GM10248 (cell line): Measurements from ENCODE around the gene SRRD.
A peak's percentile ranks its signal among the peaks of the same experiment; 100 is the strongest.
"Not testable (repeated sequence)": the region's sequence is repeated elsewhere in the genome, so short reads cannot be mapped to it uniquely, and the experiment has no call there.

Experiments
- CTCF ChIA-PET: fragments of 300-600 bp; sonication (Branson Sonifier 250); formaldehyde crosslinking; extraction: SDS; loops from one replicate; lab custom pipeline; 2021; ENCODE audit warnings: antibody characterized with exemption; lab: Yijun Ruan, JAX
- POLR2A ChIA-PET: fragments of 350-650 bp; sonication (Branson Sonifier 250); formaldehyde crosslinking; extraction: SDS; loops from one replicate; lab custom pipeline; 2020; ENCODE audit warnings: antibody characterized with exemption; lab: Yijun Ruan, JAX
- DNase-seq: peaks from one replicate; pipeline ENCODE4 v3.0.0; 2012; ENCODE audit errors: extremely low spot score
- TF ChIP-seq, protein P1 (sequence below): IDR thresholded peaks from 2 replicates; pipeline ENCODE4 v1.5.1; 2012; ENCODE audit warnings: mild to moderate bottlenecking, low read depth; ENCODE audit errors: extremely low read depth, missing control alignments, control extremely low read depth

The SRRD gene, protein sequence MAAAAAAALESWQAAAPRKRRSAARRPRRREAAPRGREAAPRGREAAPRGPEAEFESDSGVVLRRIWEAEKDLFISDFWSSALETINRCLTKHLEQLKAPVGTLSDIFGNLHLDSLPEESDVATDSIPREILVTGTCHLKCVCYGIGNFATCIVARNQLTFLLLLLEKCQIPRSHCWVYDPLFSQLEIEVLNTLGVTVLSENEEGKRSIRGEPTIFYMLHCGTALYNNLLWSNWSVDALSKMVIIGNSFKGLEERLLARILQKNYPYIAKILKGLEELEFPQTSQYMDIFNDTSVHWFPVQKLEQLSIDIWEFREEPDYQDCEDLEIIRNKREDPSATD

DNA sequence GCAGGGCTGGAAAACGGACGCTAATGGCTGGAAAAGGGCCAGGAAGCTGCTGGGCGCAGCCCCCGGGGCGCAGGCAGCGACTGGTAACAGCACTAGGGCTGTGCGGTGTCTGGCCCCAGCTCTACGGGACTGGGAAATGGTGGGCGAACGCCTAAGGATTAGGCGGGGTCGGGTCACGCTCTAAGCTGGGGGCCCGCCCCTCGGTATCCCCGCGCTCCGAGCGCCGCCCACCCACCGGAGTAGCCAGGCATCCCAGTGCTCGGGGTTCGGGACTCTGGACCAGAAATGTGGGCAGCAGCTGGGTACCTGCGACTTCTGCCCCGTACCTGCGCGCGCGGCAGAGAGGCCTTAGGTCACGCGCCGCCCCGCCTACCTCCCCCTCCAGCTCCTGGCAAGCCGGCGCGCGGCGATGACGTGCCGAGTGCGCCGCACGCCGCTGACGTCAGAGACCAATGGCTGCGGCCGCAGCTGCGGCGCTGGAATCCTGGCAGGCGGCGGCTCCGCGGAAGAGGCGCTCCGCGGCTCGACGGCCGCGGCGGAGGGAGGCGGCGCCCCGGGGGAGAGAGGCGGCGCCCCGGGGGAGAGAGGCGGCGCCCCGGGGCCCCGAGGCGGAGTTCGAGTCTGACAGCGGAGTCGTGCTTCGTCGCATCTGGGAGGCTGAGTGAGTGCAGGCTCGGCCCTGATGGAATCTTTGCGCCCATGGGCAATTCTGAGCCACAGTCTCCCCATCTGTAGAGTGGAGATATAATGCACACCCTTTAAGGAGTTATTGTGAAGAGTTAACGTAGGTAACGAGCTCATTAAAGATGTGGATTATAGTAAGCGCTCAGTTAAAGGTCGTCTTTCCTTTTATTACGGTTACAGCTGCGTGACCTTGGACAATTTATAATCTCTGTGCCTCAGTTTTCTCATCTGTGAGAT is at the start of gene SRRD, which contains the start of gene HPS4:
Gene SRRD (plus strand): TSS at position 439 of the 921 bp plus-strand sequence. CDS start 14 bp downstream, at position 453.
Gene HPS4 (minus strand): TSS at position 345 of the 921 bp plus-strand sequence. CDS start 2,021 bp downstream, outside the sequence.
- TF ChIP-seq, protein P1, sequence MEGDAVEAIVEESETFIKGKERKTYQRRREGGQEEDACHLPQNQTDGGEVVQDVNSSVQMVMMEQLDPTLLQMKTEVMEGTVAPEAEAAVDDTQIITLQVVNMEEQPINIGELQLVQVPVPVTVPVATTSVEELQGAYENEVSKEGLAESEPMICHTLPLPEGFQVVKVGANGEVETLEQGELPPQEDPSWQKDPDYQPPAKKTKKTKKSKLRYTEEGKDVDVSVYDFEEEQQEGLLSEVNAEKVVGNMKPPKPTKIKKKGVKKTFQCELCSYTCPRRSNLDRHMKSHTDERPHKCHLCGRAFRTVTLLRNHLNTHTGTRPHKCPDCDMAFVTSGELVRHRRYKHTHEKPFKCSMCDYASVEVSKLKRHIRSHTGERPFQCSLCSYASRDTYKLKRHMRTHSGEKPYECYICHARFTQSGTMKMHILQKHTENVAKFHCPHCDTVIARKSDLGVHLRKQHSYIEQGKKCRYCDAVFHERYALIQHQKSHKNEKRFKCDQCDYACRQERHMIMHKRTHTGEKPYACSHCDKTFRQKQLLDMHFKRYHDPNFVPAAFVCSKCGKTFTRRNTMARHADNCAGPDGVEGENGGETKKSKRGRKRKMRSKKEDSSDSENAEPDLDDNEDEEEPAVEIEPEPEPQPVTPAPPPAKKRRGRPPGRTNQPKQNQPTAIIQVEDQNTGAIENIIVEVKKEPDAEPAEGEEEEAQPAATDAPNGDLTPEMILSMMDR, result no peak
- ChIA-PET POLR2A (interaction anchor here (0.6 to 1.0 kb wide), 2 partner anchors 54 to 127 kb away, joined by 3 read pairs; no protein-coding TSS in a partner anchor), CTCF (interaction anchor here (0.9 to 5.5 kb wide), 8 partner anchors 9 to 183 kb away, joined by 3 to 28 read pairs (median 4); no protein-coding TSS in a partner anchor)
- peak; percentile 94 for DNase-seq

GRCh38 chr22:26435327-26436093 is 48.2 kb upstream of the SRRD start:
- ChIA-PET POLR2A (interaction anchor here (0.5 kb wide), 1 partner anchor 66 kb away, joined by 3 read pairs; no protein-coding TSS in a partner anchor), CTCF (interaction anchor here (1.1 to 1.6 kb wide), 3 partner anchors 15 to 44 kb away, joined by 3 to 6 read pairs (median 6); no protein-coding TSS in a partner anchor)
- TF ChIP-seq, protein P1, result no peak
- no peak for DNase-seq

GRCh38 chr22:26436903-26437515 is 46.7 kb upstream of the SRRD start:
- ChIA-PET CTCF (no interaction called here), POLR2A (no interaction called here)
- TF ChIP-seq, protein P1, result no peak
- DNase-seq, result no peak

DNA sequence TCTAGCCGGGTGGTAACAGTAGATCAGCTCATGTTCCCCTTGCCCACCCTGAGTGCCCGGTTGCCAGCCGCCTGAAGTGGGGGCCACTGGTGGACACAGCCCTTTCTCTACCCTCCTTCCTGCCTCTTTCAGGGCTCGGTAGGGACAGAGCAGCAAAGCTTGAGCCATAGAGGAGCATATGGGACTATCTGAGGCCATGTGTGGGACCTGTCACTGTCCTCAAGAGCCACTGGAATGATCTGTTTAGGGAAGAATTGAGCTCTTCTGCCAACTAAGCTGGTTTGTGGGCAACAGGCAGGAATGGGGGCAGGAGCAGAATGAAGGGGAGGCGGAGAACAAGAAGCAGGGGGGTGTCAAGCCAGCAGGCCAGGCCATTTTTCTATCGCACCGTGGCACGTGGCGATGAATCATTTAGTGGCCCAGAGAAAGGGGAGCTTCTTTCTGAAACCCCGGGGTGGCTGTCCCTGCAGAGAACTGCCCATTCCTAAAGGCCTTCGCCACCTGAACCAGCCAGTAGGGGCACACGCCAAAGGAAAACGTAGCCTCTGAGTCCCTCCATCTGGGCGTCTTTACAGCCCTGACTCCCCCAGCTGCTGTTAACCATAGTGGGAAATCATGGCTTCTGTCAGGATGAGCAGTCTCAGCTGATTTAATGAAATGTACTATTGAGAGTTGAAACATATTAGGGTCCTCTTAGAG is 45.8 kb upstream of the SRRD start:
- CTCF ChIA-PET, result interaction anchor here (1.3 to 1.5 kb wide), 2 partner anchors 13 to 73 kb away, joined by 3 to 4 read pairs; no protein-coding TSS in a partner anchor
- TF ChIP-seq, protein P1, result no peak
- POLR2A ChIA-PET, result no interaction called here
- no peak for DNase-seq

- POLR2A ChIA-PET, result not testable (repeated sequence)
- CTCF ChIA-PET, result interaction anchor here (1.3 to 1.5 kb wide), 2 partner anchors 14 to 74 kb away, joined by 3 to 4 read pairs; no protein-coding TSS in a partner anchor
Observed at GRCh38 chr22:26438776-26439175, 44.9 kb upstream of the SRRD start.

More at GRCh38 chr22:26438776-26439175, 44.9 kb upstream of the SRRD start:
- not testable (repeated sequence) for DNase-seq
